Peyer's patch (tissue), 4 donors: ENCODE results near the gene LYZL2.

Experiments used
- POLR2A ChIP-seq, 2 donors: fragments of 450-650 bp; IDR thresholded peaks; one replicate each; pipeline ENCODE4 v1.5.1; 2017; ENCODE audit warnings: antibody characterized with exemption in 2 of 2, mild to moderate bottlenecking in 2 of 2, moderate library complexity in 2 of 2
- TF ChIP-seq, protein P1 (sequence below), 6 experiments: fragments of 450-650 bp in 4 of 6; fragments of 200-600 bp in 2 of 6; sonication (generic) in 1 of 6; IDR thresholded peaks; one replicate each; pipeline ENCODE4 v1.5.1; 2017 to 2019; ENCODE audit warnings: antibody characterized with exemption in 6 of 6, mild to moderate bottlenecking in 3 of 6, moderate library complexity in 1 of 6

DNA sequence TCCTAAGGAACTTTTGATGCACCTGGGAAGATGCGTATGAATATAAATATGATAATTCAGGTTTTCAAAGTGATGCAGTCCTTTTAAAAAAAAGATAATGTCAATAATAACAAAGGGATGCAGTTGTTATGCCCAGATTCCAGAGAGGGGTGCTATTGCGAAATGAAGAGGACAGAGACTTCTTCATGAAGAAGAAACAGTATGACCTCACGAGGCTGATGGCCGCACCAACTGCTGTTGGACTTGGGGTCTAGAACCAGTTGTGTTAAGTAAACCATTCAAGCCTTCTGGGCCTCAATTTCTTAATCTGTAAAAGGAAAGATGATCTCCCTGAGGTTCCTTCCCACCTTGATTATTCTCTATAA lies 55.1 kb downstream of the LYZL2 start:
- TF ChIP-seq, protein P1, sequence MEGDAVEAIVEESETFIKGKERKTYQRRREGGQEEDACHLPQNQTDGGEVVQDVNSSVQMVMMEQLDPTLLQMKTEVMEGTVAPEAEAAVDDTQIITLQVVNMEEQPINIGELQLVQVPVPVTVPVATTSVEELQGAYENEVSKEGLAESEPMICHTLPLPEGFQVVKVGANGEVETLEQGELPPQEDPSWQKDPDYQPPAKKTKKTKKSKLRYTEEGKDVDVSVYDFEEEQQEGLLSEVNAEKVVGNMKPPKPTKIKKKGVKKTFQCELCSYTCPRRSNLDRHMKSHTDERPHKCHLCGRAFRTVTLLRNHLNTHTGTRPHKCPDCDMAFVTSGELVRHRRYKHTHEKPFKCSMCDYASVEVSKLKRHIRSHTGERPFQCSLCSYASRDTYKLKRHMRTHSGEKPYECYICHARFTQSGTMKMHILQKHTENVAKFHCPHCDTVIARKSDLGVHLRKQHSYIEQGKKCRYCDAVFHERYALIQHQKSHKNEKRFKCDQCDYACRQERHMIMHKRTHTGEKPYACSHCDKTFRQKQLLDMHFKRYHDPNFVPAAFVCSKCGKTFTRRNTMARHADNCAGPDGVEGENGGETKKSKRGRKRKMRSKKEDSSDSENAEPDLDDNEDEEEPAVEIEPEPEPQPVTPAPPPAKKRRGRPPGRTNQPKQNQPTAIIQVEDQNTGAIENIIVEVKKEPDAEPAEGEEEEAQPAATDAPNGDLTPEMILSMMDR (IDR thresholded peaks at IDR 0.05), result no peak
- TF ChIP-seq POLR2A (IDR thresholded peaks at IDR 0.05), result no peak
